Epidermal melanocyte (primary cell): ENCODE results near the gene PRRG1.
"Not testable (repeated sequence)": the region's sequence is repeated elsewhere in the genome, so short reads cannot be mapped to it uniquely, and the experiment has no call there.

Experiments used
- DNase-seq: peaks from one replicate; pipeline ENCODE4 v3.0.0; 2011; ENCODE audit warnings: low spot score; ENCODE audit not compliant: insufficient read length

The PRRG1 gene

GRCh38 chrX:37378404-37378803, 29.2 kb downstream of the PRRG1 start:
- no peak for DNase-seq

- DNase-seq: no peak
Measured at GRCh38 chrX:37378830-37379229, 29.7 kb downstream of the PRRG1 start.

GRCh38 chrX:37380256-37380655, 31.1 kb downstream of the PRRG1 start:
- DNase-seq: no peak

- DNase-seq: no peak
Measured at GRCh38 chrX:37380924-37381323, 31.8 kb downstream of the PRRG1 start.

- DNase-seq: no peak
Measured at GRCh38 chrX:37383313-37383712, 34.1 kb downstream of the PRRG1 start.

- no peak for DNase-seq
Measured at GRCh38 chrX:37388413-37388812, 39.2 kb downstream of the PRRG1 start.

GRCh38 chrX:37405956-37406355, 56.8 kb downstream of the PRRG1 start:
- DNase-seq: no peak

- DNase-seq: no peak
Measured at GRCh38 chrX:37407736-37408135, 58.6 kb downstream of the PRRG1 start.

- DNase-seq: no peak
Measured at GRCh38 chrX:37409278-37409677, 60.1 kb downstream of the PRRG1 start.

GRCh38 chrX:37420185-37420584, 71.0 kb downstream of the PRRG1 start:
- DNase-seq: no peak

- no peak for DNase-seq
Measured at GRCh38 chrX:37420756-37421155, 71.6 kb downstream of the PRRG1 start.

- no peak for DNase-seq
Measured at GRCh38 chrX:37424000-37424429, 74.9 kb downstream of the PRRG1 start.

- DNase-seq: no peak
Measured at GRCh38 chrX:37425370-37425769, 76.2 kb downstream of the PRRG1 start.

- DNase-seq: not testable (repeated sequence)
Measured at GRCh38 chrX:37428962-37429361, 79.8 kb downstream of the PRRG1 start.

- DNase-seq: no peak
Measured at GRCh38 chrX:37434362-37434761, 85.2 kb downstream of the PRRG1 start.

- DNase-seq: no peak
Measured at GRCh38 chrX:37437160-37437559, 88.0 kb downstream of the PRRG1 start.

- DNase-seq: no peak
Measured at GRCh38 chrX:37441377-37441776, 92.2 kb downstream of the PRRG1 start.

- DNase-seq: no peak
Measured at GRCh38 chrX:37445182-37445581, 96.0 kb downstream of the PRRG1 start.

GRCh38 chrX:37453821-37454220, 104.7 kb downstream of the PRRG1 start:
- DNase-seq: no peak

GRCh38 chrX:37454537-37455285, 105.5 kb downstream of the PRRG1 start:
- DNase-seq: no peak

GRCh38 chrX:37455381-37455780, 106.2 kb downstream of the PRRG1 start:
- DNase-seq: no peak

GRCh38 chrX:37460285-37460684, 111.1 kb downstream of the PRRG1 start:
- not testable (repeated sequence) for DNase-seq

GRCh38 chrX:37462346-37462745, 113.2 kb downstream of the PRRG1 start:
- no peak for DNase-seq
